ENCODE data around the gene HSPA1L. TPM values are rescaled to one million over a fixed set of nuclear protein-coding genes. Genes with fewer than 3 reads are reported as not detected.
"Not testable (repeated sequence)": the region's sequence is repeated elsewhere in the genome, so short reads cannot be mapped to it uniquely, and the experiment has no call there.

HSPA1L gene
- total RNA-seq, 2 donors from 2014 or later, result 1.5 to 8.5 TPM

DNA sequence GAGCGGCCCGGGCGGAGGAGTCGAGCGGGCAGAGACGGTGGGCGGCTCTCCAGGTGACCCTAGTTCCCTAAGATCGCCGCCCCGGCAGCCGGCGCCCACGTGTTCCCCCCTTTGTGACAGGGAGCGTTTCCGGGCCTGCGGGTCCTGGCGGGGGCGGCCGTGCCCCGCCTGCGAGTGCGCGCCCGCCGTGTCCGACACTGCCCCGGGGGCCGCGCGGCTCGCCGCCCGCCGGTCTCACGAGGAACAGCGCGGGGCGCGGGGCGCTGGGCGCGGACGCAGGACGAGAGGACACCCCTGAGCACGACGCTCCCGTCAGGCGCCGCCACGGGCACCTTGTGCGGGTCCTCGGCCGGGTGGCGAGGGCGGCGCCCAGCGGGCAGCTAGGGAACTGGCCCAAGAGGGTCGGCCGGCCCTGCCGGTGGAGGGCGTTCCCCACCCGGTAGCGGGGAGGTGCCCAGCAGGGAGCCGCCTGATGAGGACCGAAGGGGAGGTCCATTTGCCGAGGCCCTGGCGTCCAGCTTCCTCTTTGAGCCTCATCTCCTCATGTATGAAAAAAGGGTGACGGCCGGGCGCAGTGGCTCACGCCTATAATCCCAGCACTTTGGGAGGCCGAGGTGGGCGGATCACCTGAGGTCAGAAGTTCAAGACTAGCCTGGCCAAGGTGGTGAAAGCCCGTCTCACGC lies 19.3 kb downstream of the HSPA1L start, which contains the start of gene VARS1:
TSS of gene VARS1 (minus strand) at position 137 of the 683 bp plus-strand sequence. CDS start 535 bp downstream, outside the sequence.
- Histone ChIP-seq H3K4me1 (replicated peaks) (peaks cover 3% of the 10 kb centered on the region), H3K27me3 (replicated peaks; ENCODE audit: insufficient read depth) (no peaks in the 10 kb centered on the region), H3K4me3 (peak within 1 kb of the TSS; percentile 92 to 96), H3K36me3 (no peaks in the 10 kb centered on the region), H3K27ac (peak within 1 kb of the TSS; percentile 89 to 97), H3K9me3 (no peaks in the 10 kb centered on the region)
- TF ChIP-seq, protein P1, sequence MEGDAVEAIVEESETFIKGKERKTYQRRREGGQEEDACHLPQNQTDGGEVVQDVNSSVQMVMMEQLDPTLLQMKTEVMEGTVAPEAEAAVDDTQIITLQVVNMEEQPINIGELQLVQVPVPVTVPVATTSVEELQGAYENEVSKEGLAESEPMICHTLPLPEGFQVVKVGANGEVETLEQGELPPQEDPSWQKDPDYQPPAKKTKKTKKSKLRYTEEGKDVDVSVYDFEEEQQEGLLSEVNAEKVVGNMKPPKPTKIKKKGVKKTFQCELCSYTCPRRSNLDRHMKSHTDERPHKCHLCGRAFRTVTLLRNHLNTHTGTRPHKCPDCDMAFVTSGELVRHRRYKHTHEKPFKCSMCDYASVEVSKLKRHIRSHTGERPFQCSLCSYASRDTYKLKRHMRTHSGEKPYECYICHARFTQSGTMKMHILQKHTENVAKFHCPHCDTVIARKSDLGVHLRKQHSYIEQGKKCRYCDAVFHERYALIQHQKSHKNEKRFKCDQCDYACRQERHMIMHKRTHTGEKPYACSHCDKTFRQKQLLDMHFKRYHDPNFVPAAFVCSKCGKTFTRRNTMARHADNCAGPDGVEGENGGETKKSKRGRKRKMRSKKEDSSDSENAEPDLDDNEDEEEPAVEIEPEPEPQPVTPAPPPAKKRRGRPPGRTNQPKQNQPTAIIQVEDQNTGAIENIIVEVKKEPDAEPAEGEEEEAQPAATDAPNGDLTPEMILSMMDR (IDR thresholded peaks at IDR 0.05), result peak; percentile 75 to 98 (median 88)
- peak; percentile 84 for TF ChIP-seq POLR2AphosphoS5 (IDR thresholded peaks at IDR 0.05)
- peak; percentile 51 for TF ChIP-seq POLR2A (IDR thresholded peaks at IDR 0.05)
- WGBS, result 2% methylated on average over 36 of the region's 75 CpGs
- intact Hi-C loops (cut with DNase I), result no loop called here
- peak; percentile 84 for DNase-seq (ENCODE audit: low spot score)

DNA sequence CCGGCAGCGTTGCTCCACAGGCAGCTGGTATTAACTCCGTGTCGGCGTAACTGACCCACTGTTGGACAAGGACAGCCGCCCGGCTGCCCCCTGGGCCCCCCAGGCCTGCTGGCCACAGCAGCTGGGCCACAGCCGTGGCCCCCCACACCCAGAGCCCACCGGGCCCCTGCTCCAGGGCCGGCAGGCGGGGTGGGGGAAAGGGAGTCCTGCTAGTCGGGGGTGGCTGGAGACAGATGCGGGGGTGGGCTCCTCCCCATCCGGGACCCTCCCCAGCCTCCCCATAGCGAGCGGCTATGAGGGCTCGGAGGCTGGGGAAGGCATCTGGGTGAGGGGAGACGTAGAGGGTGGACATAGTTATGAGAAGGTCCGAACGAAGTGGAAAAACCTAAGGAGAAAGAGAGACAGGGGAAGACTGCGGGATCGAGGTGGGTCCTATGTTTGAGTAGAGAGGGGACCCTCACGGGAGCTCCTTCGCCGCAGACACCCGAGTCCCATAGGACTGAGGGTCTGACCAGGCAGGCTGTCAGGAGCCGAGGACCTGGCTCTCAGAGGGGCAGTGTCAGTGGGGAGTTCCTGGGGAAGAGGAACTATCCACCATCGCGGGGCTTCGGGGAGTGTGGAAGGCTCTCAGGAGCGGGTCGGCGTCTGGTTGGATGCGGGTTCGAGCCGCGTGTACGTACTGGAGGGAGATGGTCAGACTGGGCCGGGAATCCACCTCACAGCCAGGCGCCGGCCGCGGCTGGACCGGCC lies 20.0 kb downstream of the HSPA1L start:
- H3K4me1 ChIP-seq (replicated peaks), result peaks cover 3% of the 10 kb centered on the region
- 1% methylated on average over 44 of the region's 44 CpGs for WGBS
- peak overlapping the region; percentile 89 to 97 for H3K27ac ChIP-seq
- peak overlapping the region; percentile 92 to 96 for H3K4me3 ChIP-seq
- no peaks in the 10 kb centered on the region for H3K27me3 ChIP-seq (replicated peaks; ENCODE audit: insufficient read depth)
- intact Hi-C loops (cut with DNase I), result no loop called here
- TF ChIP-seq POLR2AphosphoS5 (IDR thresholded peaks at IDR 0.05), result no peak
- no peak for TF ChIP-seq POLR2A (IDR thresholded peaks at IDR 0.05)
- TF ChIP-seq, protein P1 (IDR thresholded peaks at IDR 0.05), result no peak
- peak; percentile 24 for DNase-seq (ENCODE audit: low spot score)
- H3K36me3 ChIP-seq, result no peaks in the 10 kb centered on the region
- no peaks in the 10 kb centered on the region for H3K9me3 ChIP-seq

DNA sequence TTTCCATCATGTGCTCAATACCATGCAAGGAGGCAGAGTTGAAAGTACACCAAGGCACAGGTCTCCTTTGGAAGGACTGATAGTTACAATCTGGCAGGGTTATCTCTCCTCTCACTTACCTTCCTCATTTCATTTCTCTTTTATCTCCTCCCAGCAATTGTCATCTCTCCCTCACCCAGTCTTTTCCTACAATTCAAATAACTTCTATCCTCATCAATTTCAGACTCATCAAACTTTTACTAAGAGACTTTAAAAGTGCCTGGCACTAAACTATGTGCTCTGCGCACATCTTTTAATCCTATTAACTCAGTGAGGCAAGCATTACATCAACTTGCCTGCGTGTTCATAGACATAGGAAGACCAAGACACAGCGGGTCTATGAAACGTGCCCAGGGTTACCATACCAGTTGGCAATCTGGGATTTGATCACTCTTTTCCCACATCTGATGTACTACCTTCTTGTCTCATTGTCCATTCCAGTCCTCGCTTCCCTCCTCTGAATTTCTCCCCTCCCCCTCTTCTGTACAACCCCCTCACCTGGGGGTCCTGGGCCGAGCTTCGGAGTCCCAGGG lies 20.7 kb downstream of the HSPA1L start:
- Histone ChIP-seq H3K36me3 (no peaks in the 10 kb centered on the region), H3K27me3 (replicated peaks; ENCODE audit: insufficient read depth) (no peaks in the 10 kb centered on the region), H3K4me3 (peak overlapping the region; percentile 92 to 96), H3K27ac (peak overlapping the region; percentile 89 to 97), H3K4me1 (replicated peaks) (peaks cover 3% of the 10 kb centered on the region), H3K9me3 (no peaks in the 10 kb centered on the region)
- intact Hi-C loops (cut with DNase I), result no loop called here
- TF ChIP-seq, protein P1 (IDR thresholded peaks at IDR 0.05), result no peak
- TF ChIP-seq POLR2A (IDR thresholded peaks at IDR 0.05) (no peak), POLR2AphosphoS5 (IDR thresholded peaks at IDR 0.05) (no peak)
- DNase-seq (ENCODE audit: low spot score), result no peak
- 6% methylated on average over 7 of the region's 7 CpGs for WGBS

DNA sequence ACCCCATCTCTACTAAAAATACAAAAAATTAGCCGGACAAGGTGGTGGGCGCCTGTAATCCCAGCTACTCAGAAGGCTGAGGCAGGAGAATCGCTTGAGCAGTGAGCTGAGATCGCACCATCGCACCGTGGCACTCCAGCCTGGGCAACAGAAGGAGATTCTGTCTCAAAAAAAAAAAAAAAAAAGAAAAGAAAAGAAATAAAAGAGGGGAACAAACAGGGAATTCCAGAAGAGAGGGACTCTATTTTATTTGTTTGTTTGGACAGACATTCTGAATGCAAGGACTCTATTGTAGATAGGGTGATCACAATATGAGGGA lies 21.2 kb downstream of the HSPA1L start:
- DNase-seq (ENCODE audit: low spot score); intact Hi-C loops (cut with DNase I); H3K4me3 ChIP-seq; H3K4me1 ChIP-seq (replicated peaks); H3K36me3 ChIP-seq; H3K27me3 ChIP-seq (replicated peaks; ENCODE audit: insufficient read depth); H3K9me3 ChIP-seq: not testable (repeated sequence)
- peak overlapping the region; percentile 89 to 97 for H3K27ac ChIP-seq
- WGBS, result 88% methylated on average over 6 of the region's 6 CpGs

DNA sequence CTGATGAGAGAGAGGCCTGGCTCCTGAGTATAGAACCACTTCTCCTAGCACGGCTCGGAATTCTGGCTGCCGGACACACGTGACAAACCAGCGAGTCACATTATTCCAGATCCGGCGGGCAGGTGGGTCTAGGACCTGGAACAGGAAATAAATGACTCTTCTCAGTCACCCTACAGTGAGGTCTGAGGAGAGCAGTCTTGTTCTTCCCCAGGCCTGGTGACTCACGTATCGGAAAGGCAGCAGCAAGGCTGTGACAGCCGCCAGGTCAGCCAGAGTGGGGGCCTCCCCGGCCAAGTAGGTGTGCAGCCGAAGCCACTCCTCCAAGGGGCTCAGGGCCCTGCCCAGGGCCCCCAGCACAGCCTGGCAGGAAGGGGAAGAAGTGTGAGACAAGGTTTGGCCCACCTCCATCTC lies 22.3 kb downstream of the HSPA1L start:
- H3K36me3 ChIP-seq, result no peaks in the 10 kb centered on the region
- H3K27me3 ChIP-seq (replicated peaks; ENCODE audit: insufficient read depth), result no peaks in the 10 kb centered on the region
- intact Hi-C loops (cut with DNase I), result no loop called here
- TF ChIP-seq POLR2A (IDR thresholded peaks at IDR 0.05) (no peak), POLR2AphosphoS5 (IDR thresholded peaks at IDR 0.05) (no peak)
- TF ChIP-seq, protein P1 (IDR thresholded peaks at IDR 0.05), result no peak
- peaks cover 3% of the 10 kb centered on the region for H3K4me1 ChIP-seq (replicated peaks)
- WGBS, result 79% methylated on average over 12 of the region's 12 CpGs
- no peak for DNase-seq (ENCODE audit: low spot score)
- H3K4me3 ChIP-seq, result no peak overlapping the region
- H3K27ac ChIP-seq, result no peak overlapping the region
- no peaks in the 10 kb centered on the region for H3K9me3 ChIP-seq
